ENCODE data around the gene CAMK1G. TPM values are rescaled to one million over a fixed set of nuclear protein-coding genes. Genes with fewer than 3 reads are reported as not detected.

The CAMK1G gene
- polyA plus RNA-seq, 1 of the 3 experiments (the other 2 are of a cell fraction): 15.1 TPM

- H3K79me2 ChIP-seq (ENCODE audit: insufficient read depth): no peaks in the 10 kb centered on the region
- CTCF ChIA-PET: interaction anchor here (0.6 to 9.1 kb wide), 58 partner anchors 9 to 908 kb away, joined by 3 to 139 read pairs (median 5); partner anchors contain the start of genes CAMK1G and HSD11B1
- no peak overlapping the region for H3K9ac ChIP-seq
- WGBS (ENCODE audit: low lambda C conversion rate): 10% methylated on average over 9 of the region's 9 CpGs
- no peak overlapping the region for H3K27ac ChIP-seq (ENCODE audit: low read depth in 2 of 2, low read length in 1 of 2)
- H3K4me1 ChIP-seq (ENCODE audit: control insufficient read depth in 1 of 2, insufficient read depth in 2 of 2, low read depth in 1 of 2, low read length in 1 of 2): peaks cover 0 to 10% of the 10 kb centered on the region in 2 experiments; a peak in 2 of 4 replicates
- no peaks in the 10 kb centered on the region for H4K20me1 ChIP-seq (ENCODE audit: insufficient read depth)
- no peaks in the 10 kb centered on the region for H3K27me3 ChIP-seq (ENCODE audit: insufficient read depth)
- H2AFZ ChIP-seq (ENCODE audit: low read depth): peak overlapping the region; percentile 71; the same call in 1 of the 2 replicates
- POLR2A ChIA-PET: no interaction called here
- peaks cover 14% of the 10 kb centered on the region for H3F3A ChIP-seq (replicated peaks; ENCODE audit: insufficient read depth)
- H3K4me3 ChIP-seq (ENCODE audit: low read depth in 2 of 2, low read length in 1 of 2): peak overlapping the region in 1 of 2 experiments; percentile 47; a peak in 1 of 4 replicates
- peak; percentile 61 for DNase-seq
- TF ChIP-seq RFX5 (IDR thresholded peaks at IDR 0.05; ENCODE audit: low read length) (no peak), GABPA (IDR thresholded peaks at IDR 0.05; ENCODE audit: low read depth) (no peak), JUND (IDR thresholded peaks at IDR 0.05) (no peak), FOXM1 (IDR thresholded peaks at IDR 0.05; ENCODE audit: low read depth) (no peak), NRF1 (IDR thresholded peaks at IDR 0.05; ENCODE audit: low read depth, low read length) (no peak), FOXJ3 (CRISPR knock-in tag; IDR thresholded peaks at IDR 0.05) (no peak), CTCF (IDR thresholded peaks at IDR 0.05) (peak; percentile 97), EZH2phosphoT487 (IDR thresholded peaks at IDR 0.05; ENCODE audit: borderline replicate concordance, low read depth) (no peak), NFIC (IDR thresholded peaks at IDR 0.05; ENCODE audit: borderline replicate concordance) (no peak), CHD2 (IDR thresholded peaks at IDR 0.05; ENCODE audit: low read length, partially characterized antibody) (peak; percentile 12), MXI1 (IDR thresholded peaks at IDR 0.05; ENCODE audit: low read depth, low read length) (no peak), REST (IDR thresholded peaks at IDR 0.05; ENCODE audit: low read depth, low read length) (no peak), RAD21 (IDR thresholded peaks at IDR 0.05; ENCODE audit: low read length) (peak; percentile 74), EP300 (IDR thresholded peaks at IDR 0.05; ENCODE audit: borderline replicate concordance in 1 of 2, low read depth in 1 of 2, low read length in 1 of 2) (no peak), TAF1 (IDR thresholded peaks at IDR 0.05; ENCODE audit: borderline replicate concordance, low read depth, low read length) (no peak), USF1 (IDR thresholded peaks at IDR 0.05; ENCODE audit: borderline replicate concordance, low read depth) (no peak), SMC3 (IDR thresholded peaks at IDR 0.05; ENCODE audit: low read depth, low read length) (peak; percentile 69), PBX3 (IDR thresholded peaks at IDR 0.05) (no peak), ELF1 (IDR thresholded peaks at IDR 0.05) (no peak), USF2 (IDR thresholded peaks at IDR 0.05; ENCODE audit: borderline replicate concordance, low read depth, low read length) (no peak), YY1 (IDR thresholded peaks at IDR 0.05; ENCODE audit: low read depth) (no peak), FOSL2 (IDR thresholded peaks at IDR 0.05; ENCODE audit: borderline replicate concordance, low read depth) (no peak)
- no peak overlapping the region for H3K4me2 ChIP-seq
- no peaks in the 10 kb centered on the region for H3K9me3 ChIP-seq
- no peaks in the 10 kb centered on the region for H3K9me2 ChIP-seq
- no peaks in the 10 kb centered on the region for H3K36me3 ChIP-seq (replicated peaks in 1 of 2; ENCODE audit: control insufficient read depth in 1 of 2, insufficient read depth in 2 of 2, low read length in 1 of 2)
Observed at GRCh38 chr1:209569455-209570207, 13.9 kb upstream of the CAMK1G start.

Data from SK-N-SH (cell line).